KBM-7 (cell line): ENCODE results near the gene SH3BP4.

Source experiments
- DNase-seq: peaks from one replicate; pipeline ENCODE4 v3.0.0-alpha.2; 2015
- in situ Hi-C: fragments of 300-500 bp; cut with MboI; formaldehyde crosslinking; loops from 2 replicates; pipeline ENCODE4 v1.14.3; 2020; ENCODE audit warnings: low sequenced_read_pairs, low pct_unique_long_range_greater_than_20kb, mixed read lengths

The SH3BP4 gene, protein sequence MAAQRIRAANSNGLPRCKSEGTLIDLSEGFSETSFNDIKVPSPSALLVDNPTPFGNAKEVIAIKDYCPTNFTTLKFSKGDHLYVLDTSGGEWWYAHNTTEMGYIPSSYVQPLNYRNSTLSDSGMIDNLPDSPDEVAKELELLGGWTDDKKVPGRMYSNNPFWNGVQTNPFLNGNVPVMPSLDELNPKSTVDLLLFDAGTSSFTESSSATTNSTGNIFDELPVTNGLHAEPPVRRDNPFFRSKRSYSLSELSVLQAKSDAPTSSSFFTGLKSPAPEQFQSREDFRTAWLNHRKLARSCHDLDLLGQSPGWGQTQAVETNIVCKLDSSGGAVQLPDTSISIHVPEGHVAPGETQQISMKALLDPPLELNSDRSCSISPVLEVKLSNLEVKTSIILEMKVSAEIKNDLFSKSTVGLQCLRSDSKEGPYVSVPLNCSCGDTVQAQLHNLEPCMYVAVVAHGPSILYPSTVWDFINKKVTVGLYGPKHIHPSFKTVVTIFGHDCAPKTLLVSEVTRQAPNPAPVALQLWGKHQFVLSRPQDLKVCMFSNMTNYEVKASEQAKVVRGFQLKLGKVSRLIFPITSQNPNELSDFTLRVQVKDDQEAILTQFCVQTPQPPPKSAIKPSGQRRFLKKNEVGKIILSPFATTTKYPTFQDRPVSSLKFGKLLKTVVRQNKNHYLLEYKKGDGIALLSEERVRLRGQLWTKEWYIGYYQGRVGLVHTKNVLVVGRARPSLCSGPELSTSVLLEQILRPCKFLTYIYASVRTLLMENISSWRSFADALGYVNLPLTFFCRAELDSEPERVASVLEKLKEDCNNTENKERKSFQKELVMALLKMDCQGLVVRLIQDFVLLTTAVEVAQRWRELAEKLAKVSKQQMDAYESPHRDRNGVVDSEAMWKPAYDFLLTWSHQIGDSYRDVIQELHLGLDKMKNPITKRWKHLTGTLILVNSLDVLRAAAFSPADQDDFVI

DNA sequence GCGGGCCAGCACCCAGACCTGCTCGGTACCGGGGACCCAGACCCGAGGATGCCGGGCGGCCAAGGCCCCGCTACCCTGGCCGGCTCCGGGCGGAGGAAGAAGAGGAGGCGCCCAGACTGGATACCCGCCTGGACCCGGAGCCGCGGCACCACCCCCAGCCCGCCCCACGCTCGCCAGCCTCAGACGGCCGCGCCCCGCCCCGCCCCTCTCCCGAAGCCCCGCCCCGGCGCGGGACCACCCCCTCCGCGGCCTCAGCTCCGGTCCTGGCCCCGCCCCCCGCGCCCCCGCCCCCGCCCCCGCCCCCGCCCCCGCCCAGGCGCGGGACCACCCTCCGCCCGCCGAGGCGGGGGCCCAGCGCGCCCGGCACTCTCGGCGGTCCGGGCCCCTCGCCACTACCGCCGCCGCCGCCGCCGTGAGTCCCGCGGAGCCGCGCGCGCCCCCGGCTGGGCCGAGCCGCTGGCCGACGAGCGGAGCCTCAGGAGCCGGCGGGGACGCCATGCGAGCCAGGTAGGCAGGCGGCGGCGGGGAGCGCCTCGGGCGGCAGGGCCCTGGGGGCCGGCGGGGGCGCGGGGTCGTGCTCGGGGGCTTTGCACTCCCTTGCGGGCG lies at the start of gene SH3BP4:
TSS of gene SH3BP4 (plus strand) at position 354 of the 606 bp plus-strand sequence. CDS start 82,986 bp downstream, outside the sequence.
- peak; percentile 22 for DNase-seq
- in situ Hi-C loops: no loop called here

GRCh38 chr2:234904785-234905184 lies 47.0 kb upstream of the SH3BP4 start:
- in situ Hi-C loops: no loop called here
- DNase-seq: no peak

DNA sequence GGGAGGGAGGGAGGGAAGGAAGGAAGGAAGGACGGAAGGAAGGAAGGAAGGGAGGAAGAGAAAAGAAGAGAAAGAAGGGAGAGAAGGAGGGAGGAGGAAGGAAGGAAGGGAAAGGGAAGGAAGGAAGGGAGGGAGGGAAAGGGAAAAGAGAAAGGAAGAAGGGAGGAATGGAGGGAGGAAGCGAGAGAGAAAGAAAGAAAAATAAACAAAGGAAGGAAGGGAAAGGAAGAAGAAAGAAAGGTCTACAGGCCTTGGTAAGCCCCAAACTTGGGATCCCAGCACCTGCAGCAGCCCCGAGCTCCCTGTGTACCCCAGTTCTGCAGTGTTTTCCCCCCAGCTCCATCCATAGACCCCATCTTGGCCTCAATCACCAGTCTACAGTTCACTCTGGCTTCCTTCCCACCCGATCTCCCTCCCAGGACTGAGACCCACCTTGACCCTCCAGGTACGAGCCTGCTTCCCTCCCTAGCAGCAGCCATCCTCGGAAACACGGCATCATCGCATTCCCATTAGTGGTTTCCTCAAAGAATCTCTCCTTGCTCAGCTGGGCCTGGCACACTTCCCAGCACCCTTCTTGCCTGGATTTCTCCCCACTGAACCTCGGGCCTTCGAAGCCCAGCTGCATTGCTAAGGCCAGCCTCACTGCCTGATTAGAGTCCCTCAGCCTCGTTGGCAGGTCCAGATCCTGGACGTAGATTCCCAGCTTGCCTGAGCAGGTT lies 46.1 kb upstream of the SH3BP4 start:
- in situ Hi-C loops: no loop called here
- DNase-seq: no peak

DNA sequence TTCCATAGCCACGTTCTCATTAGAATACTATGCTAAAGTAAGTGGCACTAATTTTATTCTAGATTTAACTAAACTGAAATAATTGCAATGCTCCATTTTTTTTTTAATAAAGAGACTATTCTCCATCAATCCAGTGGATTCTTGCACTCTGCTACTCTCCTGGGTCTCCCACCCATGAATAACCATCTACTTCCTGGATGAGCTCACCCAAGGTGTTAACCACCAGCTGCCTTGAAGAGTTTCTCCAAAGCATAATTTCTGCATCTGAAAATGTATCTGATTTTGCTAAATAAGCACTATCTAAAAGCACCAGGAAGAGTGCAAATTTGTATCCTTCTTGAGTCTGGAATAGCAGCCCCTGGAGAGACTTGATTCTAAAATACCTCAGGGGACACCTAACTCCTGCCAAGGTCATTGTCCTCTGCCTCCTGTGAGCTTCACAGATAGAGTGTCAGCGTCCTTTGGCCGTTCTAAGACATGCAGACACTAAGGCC lies 41.6 kb upstream of the SH3BP4 start:
- in situ Hi-C loops: no loop called here
- DNase-seq: no peak

DNA sequence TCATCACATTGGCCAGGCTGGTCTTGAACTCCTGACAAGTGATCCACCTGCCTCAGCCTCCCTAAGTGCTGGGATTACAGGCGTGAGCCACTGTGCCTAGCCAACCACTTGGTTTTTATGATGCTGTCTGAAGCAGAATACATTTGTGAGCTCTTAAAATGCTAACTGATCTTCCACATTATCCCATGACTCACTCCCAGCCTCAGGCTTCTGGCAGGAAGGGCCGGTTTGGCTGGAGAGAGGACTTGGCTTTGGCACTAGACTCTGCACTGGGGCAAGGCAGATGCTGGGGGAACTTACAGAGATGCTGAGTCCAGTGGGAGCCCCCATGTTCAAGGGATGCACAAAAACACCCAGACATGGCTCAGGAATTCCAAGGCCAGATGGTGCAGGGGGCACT lies 40.5 kb upstream of the SH3BP4 start:
- DNase-seq: no peak
- in situ Hi-C loops: no loop called here

GRCh38 chr2:234912437-234912836 lies 39.4 kb upstream of the SH3BP4 start:
- in situ Hi-C loops: no loop called here
- no peak for DNase-seq

- in situ Hi-C loops: no loop called here
- no peak for DNase-seq
Observed at GRCh38 chr2:234913208-234913626, 38.6 kb upstream of the SH3BP4 start.

- DNase-seq: no peak
- in situ Hi-C loops: no loop called here
Observed at GRCh38 chr2:234914371-234915154, 37.3 kb upstream of the SH3BP4 start.

DNA sequence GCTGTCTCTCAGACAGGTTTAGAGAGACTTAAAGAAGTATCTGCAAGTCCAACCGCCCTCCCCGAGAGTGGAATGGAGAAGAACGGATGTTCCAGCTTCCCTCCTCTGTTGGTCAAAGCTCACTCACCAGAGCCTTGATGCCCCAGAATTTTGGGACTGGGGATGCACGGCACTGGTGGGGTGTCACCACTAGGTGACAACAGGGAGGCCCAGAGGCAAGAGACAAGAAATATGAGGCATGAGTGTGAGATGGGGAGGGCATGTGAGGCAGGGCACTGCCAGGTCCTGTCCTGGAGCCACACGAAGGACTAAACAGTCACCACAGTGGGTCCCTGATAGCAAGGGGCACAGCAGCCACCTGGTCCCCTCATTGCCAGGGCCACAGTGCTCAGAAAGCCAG lies 35.1 kb upstream of the SH3BP4 start:
- DNase-seq: no peak
- in situ Hi-C loops: no loop called here

DNA sequence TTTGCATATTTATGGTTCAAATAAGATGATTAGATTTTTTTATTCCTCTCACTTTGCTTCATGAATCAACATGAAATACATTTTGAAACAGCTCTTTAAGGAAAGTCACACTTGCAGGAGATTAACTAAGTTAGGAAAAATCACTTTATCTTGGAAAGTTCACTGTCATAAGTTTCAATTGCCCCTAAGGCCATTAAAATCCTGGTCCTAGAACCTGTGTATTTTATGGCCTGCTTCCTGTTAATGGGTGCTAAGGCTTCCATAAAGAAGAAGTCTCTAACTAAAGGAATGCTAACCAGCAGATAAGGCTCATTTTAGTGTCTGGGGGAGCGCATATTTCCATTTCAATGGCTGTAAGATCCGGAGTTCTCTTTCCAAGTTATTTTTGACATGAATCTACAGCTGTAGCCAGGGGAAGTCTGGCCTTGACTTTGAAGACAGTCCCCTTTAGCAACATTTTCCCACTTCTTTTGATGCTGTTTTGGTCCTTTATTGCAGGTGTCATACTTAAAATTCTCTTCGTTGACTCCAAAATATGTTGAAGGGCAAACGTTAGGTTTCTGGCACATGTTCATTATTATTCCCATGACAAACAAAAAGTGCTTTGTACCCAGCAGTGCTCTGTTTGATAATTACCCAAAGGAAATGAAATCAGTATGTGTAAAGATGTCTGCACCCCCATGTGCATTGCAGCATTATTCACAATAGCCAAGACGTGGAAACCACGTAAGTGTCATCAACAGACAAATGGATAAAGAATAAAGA lies 34.4 kb upstream of the SH3BP4 start:
- in situ Hi-C loops: no loop called here
- DNase-seq: no peak

DNA sequence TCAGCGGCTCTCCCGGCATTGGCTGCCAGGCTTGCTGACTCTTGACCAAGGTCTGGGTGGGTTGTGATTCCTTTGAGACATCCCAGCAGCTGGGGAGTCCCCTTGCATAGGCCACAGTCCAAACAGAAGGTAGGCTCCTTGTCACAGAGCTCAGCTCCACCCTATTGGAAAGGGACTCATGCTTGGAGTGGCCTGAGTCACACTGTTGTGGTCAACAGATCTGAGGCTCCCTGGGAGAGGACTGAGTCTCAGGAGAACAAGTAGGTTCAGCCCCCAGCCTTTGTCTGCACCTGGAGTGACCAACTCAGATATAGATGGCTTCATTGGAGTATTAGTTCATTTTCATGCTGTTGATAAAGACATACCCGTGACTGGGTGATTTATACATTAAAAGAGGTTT lies 32.1 kb upstream of the SH3BP4 start:
- DNase-seq: no peak
- in situ Hi-C loops: no loop called here

- no peak for DNase-seq
- in situ Hi-C loops: no loop called here
Observed at GRCh38 chr2:234920836-234921235, 31.0 kb upstream of the SH3BP4 start.

DNA sequence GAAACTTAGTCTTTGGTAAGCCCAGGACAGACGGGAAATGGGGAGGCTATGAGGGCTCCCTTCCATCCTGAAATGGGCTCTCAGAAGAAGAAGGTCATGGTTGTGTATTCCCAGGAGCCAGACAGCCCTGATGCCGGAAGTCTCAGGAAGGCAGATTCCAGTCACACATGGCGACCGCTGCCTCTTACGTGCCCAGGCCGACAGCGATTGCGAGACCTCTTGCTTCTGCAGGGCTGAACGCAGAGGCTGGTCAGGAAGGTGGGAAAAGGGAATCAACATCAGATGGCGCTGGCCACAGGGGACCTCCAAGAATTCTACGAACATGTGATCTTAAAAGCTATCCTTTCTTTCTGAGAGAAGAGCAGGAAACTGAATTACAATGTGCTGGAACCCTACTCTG lies 22.8 kb upstream of the SH3BP4 start:
- in situ Hi-C loops: no loop called here
- DNase-seq: no peak

- in situ Hi-C loops: no loop called here
- no peak for DNase-seq
Observed at GRCh38 chr2:234930397-234930796, 21.4 kb upstream of the SH3BP4 start.

- no peak for DNase-seq
- in situ Hi-C loops: no loop called here
Observed at GRCh38 chr2:234931371-234931770, 20.4 kb upstream of the SH3BP4 start.

DNA sequence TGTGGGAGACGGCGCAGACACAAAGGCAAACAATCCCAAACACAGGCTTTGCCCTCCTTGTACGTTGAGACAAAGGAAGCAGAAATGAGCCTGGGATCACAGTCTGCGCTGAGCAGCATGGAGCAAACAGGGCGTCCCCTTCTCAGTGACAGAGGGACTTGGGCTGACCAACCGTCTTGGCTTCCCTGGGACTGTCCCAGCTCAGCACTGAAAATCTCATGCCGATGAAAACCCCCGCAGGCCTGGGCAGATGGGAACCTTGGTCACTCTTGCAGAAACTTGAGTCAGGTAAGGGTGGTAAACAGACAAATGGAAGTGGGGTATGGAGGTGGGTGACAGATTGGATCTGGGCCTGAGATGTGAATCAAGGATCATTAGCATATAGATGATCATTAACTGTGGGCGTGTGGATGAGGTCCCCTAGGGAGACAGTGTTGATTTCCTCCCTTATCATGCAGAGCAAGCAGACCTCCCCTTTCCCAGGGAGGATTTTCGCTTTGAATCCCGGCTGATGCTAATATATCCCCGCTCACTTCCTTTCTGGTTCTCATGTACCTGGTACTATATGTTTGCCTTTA lies 19.1 kb upstream of the SH3BP4 start:
- no peak for DNase-seq
- in situ Hi-C loops: no loop called here

- in situ Hi-C loops: no loop called here
Observed at GRCh38 chr2:234935311-234935710, 16.5 kb upstream of the SH3BP4 start.

More at GRCh38 chr2:234935311-234935710, 16.5 kb upstream of the SH3BP4 start:
- no peak for DNase-seq
